ENCODE data around the gene CCDC24.

Gene CCDC24

DNA sequence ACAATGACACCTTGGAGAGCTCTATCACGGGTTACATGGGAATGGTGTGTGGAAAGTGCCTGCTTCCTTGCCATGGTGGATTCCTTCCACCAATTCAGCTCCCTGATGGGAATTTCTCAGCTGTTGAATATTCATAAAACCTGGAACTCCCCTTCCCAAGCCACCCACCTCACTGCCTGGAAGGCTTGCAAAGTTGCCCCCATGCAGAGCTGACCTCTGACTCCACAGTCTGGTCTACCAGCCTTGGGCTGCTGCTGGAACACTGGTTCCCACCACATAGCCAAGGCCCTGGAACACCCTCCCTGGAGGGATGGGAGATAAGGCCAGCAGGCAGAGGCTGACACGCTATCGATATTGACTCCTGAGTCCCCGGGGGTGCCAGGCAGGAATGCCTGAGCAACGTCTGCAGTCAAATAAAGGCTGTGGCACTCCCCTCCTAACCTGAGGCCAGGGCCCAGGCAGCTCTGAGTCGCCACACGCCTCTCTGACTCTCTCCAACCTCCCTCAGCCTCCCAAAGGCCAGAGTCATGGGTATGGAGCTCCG is 8.8 kb downstream of the CCDC24 start:
- DNase-seq = no peak

DNA sequence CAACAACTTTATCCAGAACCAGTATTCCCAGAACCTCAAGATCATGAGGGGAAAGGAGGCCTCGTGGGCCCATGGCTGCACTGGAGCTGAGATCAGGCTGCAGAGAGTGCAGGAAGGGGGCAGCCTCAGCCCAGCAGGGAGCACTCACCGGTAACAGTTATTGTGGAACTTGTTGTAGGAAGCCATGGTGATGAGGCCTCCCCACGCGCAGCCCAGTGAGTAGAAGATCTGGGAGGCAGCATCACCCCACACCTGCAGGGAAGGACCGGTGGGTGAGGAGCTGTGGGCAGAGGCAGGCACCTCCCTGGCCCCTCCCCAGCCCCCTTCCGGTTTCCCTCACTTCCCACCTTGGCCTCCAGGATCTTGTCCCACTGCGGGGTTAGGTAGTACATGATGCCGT is 10.8 kb downstream of the CCDC24 start:
- no peak for DNase-seq

DNA sequence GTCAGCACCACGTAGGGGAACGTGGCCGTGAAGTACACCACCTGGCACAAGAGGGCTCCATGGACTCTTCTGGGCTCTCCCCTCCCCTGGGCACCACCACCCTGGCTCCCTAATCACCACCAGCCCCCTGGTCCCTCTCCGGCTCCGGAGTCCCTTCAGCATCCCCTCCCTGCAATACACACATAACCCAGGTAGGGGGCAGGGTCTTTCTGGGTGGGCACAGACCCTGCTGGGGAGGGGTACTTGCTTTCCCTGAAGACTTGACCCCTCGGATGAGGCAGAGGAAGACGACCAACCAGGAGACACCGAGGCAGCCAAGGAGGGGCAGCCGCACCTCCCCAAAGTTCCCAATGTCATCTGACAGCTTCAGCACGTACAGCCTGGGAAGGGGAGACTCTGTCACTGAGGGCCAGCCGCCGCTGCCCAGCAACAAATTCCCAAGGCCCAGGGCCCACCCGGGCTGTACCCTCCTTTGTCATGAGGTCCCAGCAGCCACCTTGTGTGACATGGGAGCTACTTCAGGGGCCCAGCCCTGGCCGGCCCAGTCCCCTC is 11.3 kb downstream of the CCDC24 start:
- DNase-seq = no peak

DNA sequence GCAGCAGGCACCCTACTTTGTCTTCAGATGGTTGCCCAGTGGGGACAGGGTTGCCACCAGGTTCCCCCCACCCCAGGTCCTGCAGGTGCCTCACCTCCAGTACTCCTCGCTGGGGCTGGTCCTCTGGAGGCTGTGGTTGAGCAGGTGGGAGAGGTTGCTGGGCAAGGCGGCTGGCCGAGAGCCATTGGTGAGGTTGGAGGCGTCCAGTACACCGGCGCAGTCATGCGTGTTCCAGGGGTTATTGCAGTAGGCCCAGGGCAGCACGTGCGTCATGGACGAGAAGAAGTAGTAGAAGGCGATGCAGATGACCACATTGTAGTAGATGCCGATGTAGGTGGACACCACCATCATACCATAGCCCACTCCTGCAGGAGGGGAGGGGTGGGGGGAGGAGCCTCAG is 16.9 kb downstream of the CCDC24 start:
- DNase-seq = no peak

DNA sequence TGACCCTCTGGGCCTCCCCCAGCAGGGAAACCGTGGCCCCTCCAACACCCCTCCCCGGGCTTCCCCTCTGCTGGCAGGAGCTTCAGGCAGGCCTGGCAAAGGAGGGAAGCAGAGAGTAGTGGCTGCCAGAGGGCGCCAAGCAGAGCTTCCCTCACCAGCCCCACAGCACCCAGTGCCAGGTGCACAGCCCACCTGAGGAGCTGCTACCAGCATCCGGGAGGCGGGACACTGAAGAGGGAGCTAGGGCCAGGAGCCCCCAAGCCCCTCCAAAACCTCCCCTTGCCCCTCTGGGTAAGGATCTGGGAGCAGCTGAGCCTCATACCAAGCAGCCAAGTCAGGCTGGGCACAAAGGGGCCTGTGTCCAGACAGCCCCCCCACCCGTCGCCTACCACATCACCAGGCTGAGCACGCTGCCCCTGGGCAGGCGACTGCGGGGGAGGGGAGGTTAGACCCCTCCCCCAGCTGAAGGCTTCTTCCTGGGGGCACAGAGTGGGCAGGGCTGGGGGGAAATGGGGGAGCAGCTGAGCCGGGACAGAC is 19.6 kb downstream of the CCDC24 start:
- no peak for DNase-seq

DNA sequence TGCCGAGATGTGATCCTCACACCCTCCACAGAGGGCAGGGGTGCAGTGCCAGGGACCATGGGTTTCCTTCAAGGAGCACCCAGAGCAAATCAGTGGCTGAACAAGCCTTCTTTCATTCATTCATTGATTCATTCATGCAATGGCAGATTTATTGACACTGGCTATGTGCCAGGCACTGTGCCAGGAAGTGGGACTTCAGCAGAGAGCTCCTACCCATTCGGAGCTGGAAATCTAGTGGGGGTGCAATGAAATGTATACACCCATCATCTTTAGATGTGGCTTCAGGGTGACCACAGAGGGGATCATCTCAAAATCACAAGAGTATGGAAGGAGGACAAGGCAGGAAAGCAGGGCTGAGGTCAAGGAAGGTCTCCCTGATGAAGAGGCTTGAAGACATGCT is 21.0 kb downstream of the CCDC24 start:
- no peak for DNase-seq

DNA sequence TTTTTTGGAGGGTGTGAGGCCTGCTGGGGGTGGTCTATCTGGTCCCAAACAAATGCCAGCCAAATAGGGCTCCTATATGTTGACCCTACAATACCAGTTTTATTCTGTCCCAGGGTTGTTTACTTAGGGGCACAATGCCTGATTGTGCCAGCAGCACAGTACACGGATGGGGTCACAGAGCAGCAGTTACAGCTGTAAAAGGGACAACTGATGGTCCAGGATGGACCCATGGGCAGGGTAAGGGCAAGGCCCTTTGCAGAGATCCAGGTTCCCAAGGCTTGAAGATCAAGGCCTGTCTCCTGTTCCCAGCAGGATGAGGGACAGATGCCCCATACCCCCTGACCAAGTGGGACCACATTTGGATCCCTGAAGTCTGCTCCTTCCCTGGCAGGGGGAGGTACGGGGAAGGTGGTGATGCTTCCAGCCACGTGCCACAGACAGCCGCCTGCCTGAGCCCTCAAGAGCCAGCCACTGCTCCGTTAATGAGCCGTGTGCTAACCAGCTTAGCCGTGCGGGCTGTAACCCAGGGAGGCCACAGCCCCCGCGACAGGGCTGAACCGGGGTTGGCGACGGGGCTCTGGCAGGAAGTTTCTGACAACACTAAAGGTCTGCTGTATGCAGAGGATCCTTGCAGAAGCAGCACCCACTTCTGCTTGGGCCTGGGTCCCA is 21.7 kb downstream of the CCDC24 start:
- no peak for DNase-seq

DNA sequence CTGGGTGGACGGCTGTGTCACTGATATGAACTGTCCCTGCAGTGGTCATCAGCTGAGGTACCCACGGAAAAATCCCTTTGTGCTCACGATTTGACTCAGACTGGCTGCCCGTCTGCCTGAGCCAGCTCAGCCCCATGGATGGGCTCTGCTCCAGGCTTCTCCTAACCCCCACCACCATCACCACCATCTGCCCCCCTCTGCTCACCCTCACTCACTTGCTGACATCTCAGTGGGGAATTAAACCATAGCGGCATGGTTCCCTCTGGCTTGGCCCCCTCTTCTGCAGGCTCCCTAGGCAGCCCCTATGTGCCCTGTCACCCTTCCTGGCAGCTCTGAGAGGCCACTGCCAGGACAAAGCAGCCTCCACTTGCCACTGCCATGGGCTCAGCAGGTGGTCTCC is 22.6 kb downstream of the CCDC24 start:
- no peak for DNase-seq

DNA sequence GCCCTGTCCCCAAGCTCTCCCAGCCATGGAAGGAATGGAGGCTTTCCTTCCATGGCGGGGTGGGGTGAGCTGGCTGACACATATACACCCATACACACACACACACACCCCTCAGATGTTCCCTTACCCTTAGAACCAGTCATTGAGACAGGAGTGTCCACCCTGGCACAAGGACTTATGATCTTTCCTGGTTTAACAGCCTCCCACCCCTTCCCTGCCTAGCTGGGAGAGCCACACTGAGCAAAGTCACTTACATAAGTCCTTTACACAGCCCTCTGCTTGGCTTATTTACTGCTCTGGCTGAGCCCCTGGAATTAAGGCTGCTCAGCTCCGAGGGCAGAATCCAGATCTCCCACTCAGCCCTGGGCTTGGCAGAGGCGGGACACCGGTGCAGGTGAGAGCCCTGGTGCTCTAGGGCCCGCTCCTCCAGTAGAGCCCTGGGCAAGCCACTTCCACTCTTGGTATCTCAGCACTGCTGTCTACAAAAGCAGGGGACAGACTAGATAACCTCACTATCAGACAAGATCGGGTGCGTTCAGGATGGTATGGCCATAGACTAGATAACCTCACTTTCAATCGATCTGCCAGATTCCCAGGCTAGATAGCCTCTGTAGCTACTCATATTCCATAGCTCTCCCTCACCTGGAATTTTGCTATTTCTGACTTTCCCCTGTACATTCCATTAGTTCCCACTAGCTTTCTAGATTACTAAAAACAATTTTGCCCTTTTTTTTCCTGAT is 23.1 kb downstream of the CCDC24 start:
- no peak for DNase-seq

DNA sequence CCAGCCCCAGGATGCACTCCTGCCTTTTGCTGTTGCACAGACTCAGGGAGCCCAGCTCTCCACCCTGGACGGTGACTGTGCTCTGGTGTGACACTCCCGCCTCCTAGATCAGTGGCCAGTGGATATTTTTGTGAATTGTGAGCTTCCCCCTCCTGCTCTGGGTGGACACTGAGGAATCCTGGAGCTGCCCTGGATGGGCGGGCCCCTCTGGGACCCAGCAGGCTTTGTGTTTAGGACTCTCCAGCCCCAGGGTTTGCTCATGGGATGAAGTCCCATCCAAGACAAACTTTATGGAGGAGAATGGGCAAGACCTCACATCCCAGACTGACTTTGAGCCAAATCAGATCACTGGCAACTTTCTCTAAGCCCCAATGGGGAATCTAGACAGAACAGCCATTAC is 23.8 kb downstream of the CCDC24 start:
- no peak for DNase-seq

DNA sequence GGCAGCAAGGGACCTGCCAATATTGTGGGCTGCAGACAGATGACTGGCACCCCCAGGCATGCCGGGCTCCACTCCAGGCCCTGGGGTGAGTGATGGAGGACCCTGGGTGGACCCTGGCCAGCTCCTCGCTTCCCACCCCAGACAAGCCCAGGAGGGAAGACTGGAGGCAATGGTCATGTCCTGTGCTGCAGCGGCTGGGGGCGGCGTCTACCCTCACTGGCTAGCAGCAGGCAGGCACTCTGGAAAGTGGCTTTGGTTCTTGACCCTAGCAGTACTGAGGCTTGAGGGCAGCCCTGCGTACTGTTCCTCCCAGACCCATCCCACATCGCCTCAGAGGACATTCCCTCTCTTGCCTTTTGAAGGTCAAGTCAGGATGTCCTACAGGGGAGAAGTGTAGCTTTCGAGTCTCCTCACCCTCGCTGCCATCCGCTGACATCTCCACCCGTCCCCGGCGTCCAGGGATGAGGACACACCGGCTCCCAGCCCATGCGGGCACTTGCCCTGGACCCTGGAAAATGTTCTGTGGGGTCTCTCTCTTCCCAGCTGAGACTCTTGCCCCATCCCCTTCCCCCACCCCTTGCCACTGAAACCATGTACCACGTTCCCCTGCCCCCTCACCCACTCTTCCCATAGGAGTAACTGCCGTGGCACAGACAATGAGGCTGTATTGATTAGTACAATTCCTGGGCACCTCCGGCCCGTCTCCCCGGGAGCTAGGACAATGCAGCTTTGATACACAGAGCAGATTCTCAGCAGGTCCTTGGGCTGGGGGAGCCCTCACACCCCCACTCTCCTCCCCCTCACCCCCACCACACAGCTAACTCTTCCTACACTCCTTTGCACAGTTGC is 24.9 kb downstream of the CCDC24 start:
- DNase-seq = no peak

DNA sequence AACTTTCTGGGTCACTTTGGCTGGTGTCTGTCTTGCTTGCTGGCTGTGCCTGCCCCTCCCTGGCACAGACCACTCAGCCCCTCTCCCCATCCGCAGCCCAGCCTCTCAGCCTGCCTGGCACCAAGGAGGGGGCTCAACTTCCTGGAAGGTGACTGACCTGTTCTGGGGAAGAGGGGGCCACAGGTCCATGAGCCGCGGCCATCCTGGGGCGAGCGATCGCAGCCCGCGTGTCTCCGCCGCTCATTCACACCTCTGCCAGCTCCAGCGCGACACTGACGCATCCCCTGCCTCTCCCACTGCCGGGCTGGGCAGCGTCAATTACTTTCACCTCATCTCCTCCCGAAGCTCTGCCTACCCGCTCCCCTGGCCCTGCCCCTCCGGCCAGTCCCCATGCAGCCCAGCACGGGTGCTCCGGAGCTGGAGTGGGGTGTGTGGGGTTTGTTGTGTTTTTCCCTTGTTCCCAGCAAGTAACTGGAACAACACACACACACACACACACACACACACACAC is 25.5 kb downstream of the CCDC24 start:
- no peak for DNase-seq

DNA sequence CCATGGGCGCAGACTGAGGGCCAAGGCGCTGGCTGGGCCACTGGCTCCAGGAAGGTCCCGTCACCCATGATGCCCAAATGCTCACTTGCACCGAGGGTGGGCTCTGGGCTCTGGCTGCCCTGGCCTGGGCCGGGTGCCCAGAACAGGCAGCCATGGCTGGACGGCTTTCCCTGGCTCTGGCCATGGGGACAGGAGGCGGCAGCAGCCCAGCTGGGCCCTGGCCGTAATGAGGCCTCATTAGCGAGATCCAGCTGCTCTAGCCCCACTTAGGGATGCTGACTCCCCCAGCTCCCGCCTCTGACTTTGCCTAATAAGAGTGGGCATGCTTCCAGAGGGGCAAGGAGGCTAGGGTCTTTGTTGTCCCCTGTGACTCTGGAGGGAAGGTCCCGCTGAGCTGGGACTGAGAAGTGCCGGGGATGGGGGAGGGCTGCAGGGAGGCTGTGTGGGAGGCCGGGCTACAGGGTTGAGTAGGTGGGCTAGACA is 28.1 kb downstream of the CCDC24 start:
- DNase-seq = no peak

DNA sequence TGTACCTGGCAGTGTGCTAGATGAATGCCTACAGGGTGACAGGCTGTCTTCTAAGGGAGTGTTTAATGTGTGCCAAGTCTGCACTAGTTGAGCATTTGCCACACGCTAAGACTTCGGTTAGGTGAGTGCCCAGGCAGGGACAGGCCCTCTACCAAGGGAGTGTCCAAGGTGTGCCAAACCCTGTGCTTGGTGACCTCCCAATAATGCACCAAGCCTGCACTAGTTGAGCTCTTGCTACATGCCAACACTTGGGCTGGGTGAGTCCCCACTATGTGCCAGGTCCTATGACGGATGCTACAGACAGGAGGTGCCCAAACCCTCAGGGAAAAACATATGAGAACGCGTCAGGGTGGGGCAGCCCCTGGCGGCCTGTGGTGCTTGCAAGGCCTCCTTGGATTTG is 29.1 kb downstream of the CCDC24 start:
- no peak for DNase-seq

DNA sequence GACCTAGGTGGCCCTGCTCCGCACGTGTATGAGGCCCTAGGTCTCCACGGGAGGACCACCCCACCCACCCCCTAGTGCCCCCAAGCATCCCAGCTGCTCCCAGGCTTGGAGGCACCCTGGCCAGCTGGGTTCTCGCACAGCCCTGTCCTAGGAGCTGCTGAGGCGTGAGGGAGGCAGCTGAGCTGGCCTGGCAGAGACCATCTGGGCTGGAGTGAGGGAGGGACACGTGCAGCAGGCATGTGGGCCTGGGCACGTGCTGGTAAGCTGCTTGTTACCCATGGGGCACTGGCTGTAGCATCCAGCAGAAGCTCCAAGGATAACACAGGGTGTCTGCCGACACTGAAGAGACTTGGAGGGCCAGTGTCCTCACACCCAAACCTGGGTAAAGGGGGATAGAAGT is 29.8 kb downstream of the CCDC24 start:
- no peak for DNase-seq

DNA sequence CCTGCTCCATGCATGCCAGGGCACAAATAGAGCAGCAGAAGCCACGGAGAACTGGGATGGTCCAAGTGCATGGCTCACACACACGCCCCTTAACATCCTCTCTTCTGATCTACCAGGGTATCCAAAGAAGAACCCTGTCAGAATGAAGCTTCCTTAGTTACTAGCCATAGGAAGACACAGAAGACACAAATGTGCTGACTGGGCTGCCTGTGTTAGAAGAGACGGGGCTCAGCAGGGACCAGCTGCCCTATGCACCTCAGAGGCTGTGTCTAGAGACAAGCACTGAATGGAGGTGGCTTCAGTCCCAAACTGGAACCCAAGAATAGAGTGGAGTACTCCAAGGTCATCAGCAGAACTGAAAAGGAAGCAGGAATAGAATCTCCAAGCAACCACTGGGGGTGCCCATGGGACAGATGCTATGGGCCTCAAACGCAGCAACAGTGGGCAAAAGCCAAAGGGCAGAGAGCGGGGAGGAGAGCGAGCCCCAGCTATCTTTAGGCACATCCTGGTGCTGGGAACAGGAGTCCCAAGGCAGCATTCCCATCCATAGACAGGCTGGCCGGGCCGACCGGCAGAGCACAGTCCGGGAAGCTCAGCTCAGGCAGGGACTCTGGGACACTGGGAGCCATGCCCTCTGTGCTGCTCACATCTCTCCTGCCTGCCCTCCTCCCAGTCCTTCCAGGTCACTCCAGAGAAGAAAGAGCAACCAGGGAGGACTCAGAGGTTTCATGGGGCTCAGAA is 30.4 kb downstream of the CCDC24 start:
- no peak for DNase-seq

DNA sequence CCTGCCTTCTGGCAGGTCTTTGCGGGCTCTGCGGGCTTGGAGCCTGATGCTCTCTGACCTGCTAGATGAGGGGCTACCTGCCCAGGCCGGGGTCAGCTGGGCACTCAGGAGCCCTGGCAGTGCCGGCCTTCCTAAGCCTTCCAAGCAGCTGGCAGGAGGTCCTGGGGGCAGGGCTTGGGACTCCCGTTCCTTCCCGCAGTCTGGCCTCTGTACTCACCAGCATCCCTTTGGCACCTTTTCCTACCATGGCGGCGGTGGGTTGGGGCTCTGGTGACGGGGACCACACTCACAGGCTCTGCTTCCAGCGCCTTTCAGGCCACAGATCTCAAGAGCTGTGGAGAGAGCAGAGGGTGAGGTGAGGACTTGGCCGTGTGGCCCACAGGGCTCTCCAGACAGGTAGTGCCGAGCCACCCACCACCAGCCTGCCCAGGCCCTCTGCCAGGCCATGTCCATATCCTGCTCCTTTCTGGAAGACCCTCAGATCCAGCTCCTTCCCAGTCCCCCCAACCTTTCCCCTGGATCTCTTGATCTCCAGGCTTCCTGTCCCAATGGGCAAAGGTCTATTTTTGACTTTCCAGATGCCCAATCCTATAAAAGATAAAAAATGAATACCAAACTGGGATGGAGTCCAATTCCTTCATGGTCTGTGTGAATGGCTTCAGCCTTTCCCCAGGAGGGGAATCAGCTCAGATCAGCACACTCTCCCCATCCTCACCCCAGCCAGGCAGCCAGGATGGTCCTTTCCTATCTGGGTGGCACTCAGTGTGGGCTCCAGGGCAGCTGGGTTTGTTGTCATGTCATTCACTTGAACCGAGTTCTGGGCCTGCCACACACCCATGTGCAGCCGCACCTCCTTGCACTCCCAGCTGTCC is 32.9 kb downstream of the CCDC24 start:
- no peak for DNase-seq

DNA sequence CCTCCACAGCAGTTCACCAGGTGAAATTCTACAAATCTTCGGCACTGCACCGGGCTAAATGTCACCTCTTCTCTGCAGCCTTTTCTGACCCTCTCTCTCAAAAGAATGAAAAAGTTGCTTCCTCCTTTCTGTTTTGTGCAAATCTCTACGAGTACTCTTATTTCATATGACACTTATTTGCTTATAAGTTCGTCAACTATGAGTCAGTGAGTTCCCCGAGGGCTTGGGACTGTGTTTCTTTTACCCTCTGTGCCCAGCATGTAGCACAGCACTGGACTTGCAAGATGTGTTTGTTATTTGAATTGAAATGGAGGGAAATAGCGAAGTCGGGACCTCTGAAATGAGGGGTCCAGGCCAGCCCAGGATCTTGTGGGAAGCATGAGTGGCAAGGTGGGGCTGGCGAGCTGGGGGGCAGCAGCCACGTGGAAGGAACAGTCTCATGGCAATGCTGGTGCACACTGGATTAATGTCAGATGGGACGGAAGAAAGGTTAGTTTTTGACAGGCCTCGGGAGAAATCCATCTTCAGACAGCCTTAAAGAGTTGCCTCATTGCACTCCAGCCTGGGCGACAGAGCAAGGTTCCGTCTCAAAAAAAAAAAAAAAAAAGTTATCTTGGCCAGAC is 33.6 kb downstream of the CCDC24 start:
- no peak for DNase-seq

DNA sequence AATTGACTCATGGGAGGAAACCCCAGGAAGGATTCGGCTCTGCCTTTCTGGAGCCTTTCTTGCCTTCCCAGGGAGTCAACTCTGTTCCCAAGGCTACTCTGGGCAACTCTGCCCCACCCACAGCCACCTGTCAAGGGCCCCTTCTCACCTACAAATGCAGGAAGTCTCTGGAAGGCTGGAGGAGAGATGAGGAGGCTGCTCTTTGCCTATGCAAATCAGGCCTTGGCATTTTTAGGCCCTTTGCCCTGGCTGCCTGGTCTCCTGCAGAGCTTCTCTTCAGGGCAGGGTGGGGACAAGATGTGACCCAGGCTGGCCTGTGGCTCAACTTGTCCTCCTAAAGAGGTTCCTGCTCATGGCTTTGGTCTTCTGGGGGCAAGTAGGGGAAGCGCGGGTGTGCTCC is 34.4 kb downstream of the CCDC24 start:
- DNase-seq = no peak

DNA sequence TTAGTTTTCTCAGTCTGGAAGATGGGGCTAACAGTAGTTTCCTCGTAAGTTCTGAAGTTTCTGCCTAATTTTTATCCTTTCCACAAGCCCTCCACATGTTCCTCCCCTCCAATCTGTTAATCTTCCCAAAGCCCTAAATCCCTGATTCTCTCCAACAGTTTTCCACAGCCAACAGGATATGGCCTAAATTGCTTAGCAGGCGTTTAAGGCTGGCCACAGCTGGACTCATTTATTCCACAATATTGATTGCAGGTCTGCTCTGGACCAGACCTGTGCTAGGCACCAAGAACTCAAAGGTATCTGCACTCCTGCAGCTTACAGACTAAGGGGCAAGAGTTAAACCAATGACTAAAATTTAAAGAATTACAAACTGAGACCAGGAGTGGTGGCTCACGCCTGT is 35.9 kb downstream of the CCDC24 start:
- DNase-seq = no peak

Measured in activated CD4-positive, alpha-beta T cell treated with anti-CD3 and anti-CD28 coated beads, Interleukin-2, amount 50 U/mL, for 1 hour (primary cell).